HepG2 (cell line): ENCODE data around the gene ZCCHC4. TPM values are rescaled to one million over a fixed set of nuclear protein-coding genes. Genes with fewer than 3 reads are reported as not detected.

Source experiments
- ATAC-seq: fragments of 200-7000 bp; cut with Tn5 transposase; 3 replicates; pipeline ENCODE4 v1.9.1; 2020; ENCODE audit warnings: mild to moderate bottlenecking, moderate library complexity
- Bru-seq: library from RNA; stranded (reverse); fragments of 400-500 nt; gene quantifications from one replicate; lab custom pipeline; 2021; lab: Mats Ljungman, UMichigan
- BruChase-seq, 2 experiments: library from RNA; stranded (reverse); fragments of 400-500 nt; gene quantifications; one replicate each; lab custom pipeline; 2021; lab: Mats Ljungman, UMichigan
- BruUV-seq: library from RNA; stranded (reverse); fragments of 400-500 nt; replicated peaks from 2 replicates; lab custom pipeline; 2021; lab: Mats Ljungman, UMichigan
- CTCF ChIA-PET: fragments of 300-600 bp; formaldehyde crosslinking; extraction: SDS; loops from one replicate; lab custom pipeline; 2021; ENCODE audit warnings: low total read pairs, inconsistent platforms, low intra/inter-chr PET ratio; lab: Yijun Ruan, JAX
- POLR2A ChIA-PET: fragments of 350-600 bp; sonication (Branson Sonifier 250); formaldehyde crosslinking; loops from one replicate; lab custom pipeline; 2020; ENCODE audit warnings: antibody characterized with exemption, inconsistent platforms; lab: Yijun Ruan, JAX
- DNase-seq: peaks from one replicate; pipeline ENCODE4 v3.0.0-alpha.2; 2015; ENCODE audit warnings: low spot score
- FAIRE-seq: peaks from 3 replicates; lab custom pipeline; 2011; peaks lifted over from hg19 to GRCh38; lab: Jason Lieb, UNC
- H2AFZ ChIP-seq: one replicate; pipeline ENCODE4 v1.6.1; 2011; ENCODE audit warnings: low read length, inconsistent platforms
- H3K27ac ChIP-seq: fragments of 300-600 bp; 3 replicates; pipeline ENCODE4 v1.8.0; 2011; ENCODE audit warnings: mixed run types, mild to moderate bottlenecking, mixed read lengths, low read length, inconsistent platforms; ENCODE audit not compliant: insufficient read depth; ENCODE audit errors: extremely low read length
- H3K27me3 ChIP-seq, 2 experiments: fragments of 200-600 bp in 1 of 2; 2 replicates in 1 of 2; 3 replicates in 1 of 2; pipeline versions ENCODE4 v1.6.0 to v1.8.0; 2011; ENCODE audit warnings: low read length in 2 of 2, mild to moderate bottlenecking in 2 of 2, moderate library complexity in 2 of 2, inconsistent platforms in 1 of 2; ENCODE audit not compliant: insufficient read depth in 2 of 2, control insufficient read depth in 1 of 2
- H3K36me3 ChIP-seq, 2 experiments: fragments of 200-600 bp in 1 of 2; replicated peaks in 1 of 2; 2 replicates in 1 of 2; 3 replicates in 1 of 2; pipeline versions ENCODE4 v1.5.1 to v1.8.0; 2011; ENCODE audit warnings: low read length in 2 of 2, inconsistent platforms in 1 of 2; ENCODE audit not compliant: insufficient read depth in 2 of 2, control insufficient read depth in 1 of 2
- H3K4me1 ChIP-seq: 2 replicates; pipeline ENCODE4 v1.5.1; 2012; ENCODE audit warnings: low read length, inconsistent platforms; ENCODE audit not compliant: insufficient read depth
- H3K4me2 ChIP-seq: 2 replicates; pipeline ENCODE4 v1.6.0; 2011; ENCODE audit warnings: low read depth, low read length, inconsistent platforms
- H3K4me3 ChIP-seq, 3 experiments: fragments of 200-600 bp in 1 of 3; sonication (generic), shearing (Covaris generic) in 1 of 3; replicated peaks in 1 of 3; 2 replicates each; pipeline ENCODE4 v1.5.1; 2011 to 2016; ENCODE audit warnings: low read length in 3 of 3, inconsistent platforms in 2 of 3, low read depth in 2 of 3, mild to moderate bottlenecking in 2 of 3, control low read depth in 1 of 3, mixed read lengths in 1 of 3; ENCODE audit not compliant: insufficient read depth in 1 of 3
- H3K79me2 ChIP-seq: one replicate; pipeline ENCODE4 v1.6.1; 2011; ENCODE audit warnings: low read length, inconsistent platforms; ENCODE audit not compliant: insufficient read depth
- H3K9ac ChIP-seq: 2 replicates; pipeline ENCODE4 v1.6.0; 2011; ENCODE audit warnings: mild to moderate bottlenecking, low read depth, low read length, inconsistent platforms; ENCODE audit not compliant: insufficient read depth
- H3K9me3 ChIP-seq: 2 replicates; pipeline ENCODE4 v1.5.1; 2012; ENCODE audit warnings: mild to moderate bottlenecking, low read length
- H4K20me1 ChIP-seq: 2 replicates; pipeline ENCODE4 v1.6.0; 2011; ENCODE audit warnings: inconsistent platforms, mild to moderate bottlenecking, low read length, moderate library complexity; ENCODE audit not compliant: insufficient read depth
- ETV6 ChIP-seq: sonication (generic); formaldehyde crosslinking; conservative IDR thresholded peaks from 2 replicates; pipeline ENCODE4 v1.4.0; 2020; ENCODE audit warnings: missing genetic modification reagents
- FOXJ3 ChIP-seq: sonication (generic); formaldehyde crosslinking; IDR thresholded peaks from 2 replicates; pipeline ENCODE4 v1.4.0; 2020; ENCODE audit warnings: missing genetic modification reagents, mild to moderate bottlenecking, borderline replicate concordance
- HMG20B ChIP-seq: conservative IDR thresholded peaks from 2 replicates; pipeline ENCODE4 v1.6.1; 2016; ENCODE audit warnings: missing genetic modification reagents, missing compliant biosample characterization
- NCOA1 ChIP-seq: sonication (generic); formaldehyde crosslinking; IDR thresholded peaks from 2 replicates; pipeline ENCODE4 v1.9.0; 2021; ENCODE audit warnings: missing genetic modification reagents
- PTBP1 ChIP-seq: fragments of 200-400 bp; formaldehyde crosslinking; IDR thresholded peaks from 2 replicates; pipeline ENCODE4 v1.6.1; 2018; ENCODE audit warnings: low read length, low read depth; ENCODE audit not compliant: poor library complexity, severe bottlenecking
- SUZ12 ChIP-seq: fragments of 150-350 bp; IDR thresholded peaks from 2 replicates; pipeline ENCODE4 v1.6.1; 2014; ENCODE audit warnings: low read depth, low read length
- TOE1 ChIP-seq: sonication (generic); formaldehyde crosslinking; IDR thresholded peaks from 2 replicates; pipeline ENCODE4 v1.4.0; 2020; ENCODE audit warnings: mild to moderate bottlenecking, missing genetic modification reagents
- U2AF2 ChIP-seq: fragments of 200-400 bp; formaldehyde crosslinking; IDR thresholded peaks from 2 replicates; pipeline ENCODE4 v1.6.1; 2017; ENCODE audit warnings: low read depth, mild to moderate bottlenecking, low read length
- ZNF224 ChIP-seq: sonication (generic); formaldehyde crosslinking; IDR thresholded peaks from 2 replicates; pipeline ENCODE4 v1.5.0; 2020; ENCODE audit warnings: mild to moderate bottlenecking, missing genetic modification reagents
- ZNF3 ChIP-seq: IDR thresholded peaks from 2 replicates; pipeline ENCODE4 v1.7.0; 2017; ENCODE audit warnings: inconsistent platforms
- ZNF34 ChIP-seq: sonication (generic); formaldehyde crosslinking; IDR thresholded peaks from 2 replicates; pipeline ENCODE4 v1.4.0; 2020; ENCODE audit warnings: mild to moderate bottlenecking, missing genetic modification reagents, borderline replicate concordance
- ZNF484 ChIP-seq: sonication (generic); formaldehyde crosslinking; IDR thresholded peaks from 2 replicates; pipeline ENCODE4 v1.5.1; 2020; ENCODE audit warnings: mild to moderate bottlenecking, low read depth, missing genetic modification reagents, borderline replicate concordance
- ZNF878 ChIP-seq: sonication (generic); formaldehyde crosslinking; IDR thresholded peaks from 2 replicates; pipeline ENCODE4 v1.8.1; 2023; ENCODE audit warnings: mild to moderate bottlenecking, missing genetic modification reagents, moderate library complexity
- WGBS: methylation state at CpG from one replicate; pipeline ENCODE4 v1.1.6; 2017; ENCODE audit warnings: low lambda C conversion rate; 5-methylcytosine and 5-hydroxymethylcytosine counted together
- in situ Hi-C: cut with HindIII; loops from 2 replicates; pipeline ENCODE4 v1.10.0; 2017; ENCODE audit warnings: low pct_unique_long_range_greater_than_20kb; ENCODE audit not compliant: extremely low pct_ligation_motif_present
- intact Hi-C: fragments of 100-400 bp; cut with micrococcal nuclease; formaldehyde crosslinking; loops from one replicate; pipeline ENCODE4 v1.10.0; 2022; ENCODE audit not compliant: unreplicated experiment
- long read RNA-seq, 2 experiments: library from RNA in 1 of 2; library from polyadenylated mRNA in 1 of 2; stranded (forward) in 1 of 2; unstranded in 1 of 2; transcript quantifications; one replicate each; pipeline ENCODE4 v2.0.0, GENCODE V29; 2019 to 2022
- polyA minus RNA-seq, 3 experiments: library from RNA; depleted of rRNA, polyadenylated mRNA; stranded (reverse); fragments of >200 nt; gene quantifications; 2 replicates each; pipeline ENCODE4 v1.2.3, GENCODE V29; 2011; ENCODE audit warnings: low replicate concordance in 1 of 3
- polyA plus RNA-seq, 8 experiments: library from polyadenylated mRNA; depleted of rRNA in 3 of 8; stranded (reverse) in 7 of 8; unstranded in 1 of 8; fragments of >200 nt; fragmentation: Illumina TruSeq in 4 of 8; extraction: Trizol in 4 of 8; gene quantifications; 2 replicates each; pipeline versions ENCODE4 v1.2.1 to v1.2.3, GENCODE V29; 2011 to 2016; ENCODE audit warnings: low read depth in 4 of 8, missing spikeins in 1 of 8, mixed read lengths in 1 of 8; ENCODE audit not compliant: insufficient read depth in 1 of 8
- total RNA-seq, 5 experiments: library from RNA; depleted of rRNA; stranded (reverse); fragments of >200 nt; fragmentation: Illumina TruSeq; extraction: Trizol; gene quantifications; 2 replicates each; pipeline ENCODE4 v1.2.3, GENCODE V29; 2016; ENCODE audit warnings: low read depth in 1 of 5
- TF ChIP-seq, protein P1 (sequence below): sonication (generic); formaldehyde crosslinking; IDR thresholded peaks from 2 replicates; pipeline ENCODE4 v1.4.0; 2020; ENCODE audit warnings: missing genetic modification reagents, low read depth, mild to moderate bottlenecking, borderline replicate concordance

ZCCHC4 gene, protein sequence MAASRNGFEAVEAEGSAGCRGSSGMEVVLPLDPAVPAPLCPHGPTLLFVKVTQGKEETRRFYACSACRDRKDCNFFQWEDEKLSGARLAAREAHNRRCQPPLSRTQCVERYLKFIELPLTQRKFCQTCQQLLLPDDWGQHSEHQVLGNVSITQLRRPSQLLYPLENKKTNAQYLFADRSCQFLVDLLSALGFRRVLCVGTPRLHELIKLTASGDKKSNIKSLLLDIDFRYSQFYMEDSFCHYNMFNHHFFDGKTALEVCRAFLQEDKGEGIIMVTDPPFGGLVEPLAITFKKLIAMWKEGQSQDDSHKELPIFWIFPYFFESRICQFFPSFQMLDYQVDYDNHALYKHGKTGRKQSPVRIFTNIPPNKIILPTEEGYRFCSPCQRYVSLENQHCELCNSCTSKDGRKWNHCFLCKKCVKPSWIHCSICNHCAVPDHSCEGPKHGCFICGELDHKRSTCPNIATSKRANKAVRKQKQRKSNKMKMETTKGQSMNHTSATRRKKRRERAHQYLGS
- total RNA-seq (2016; rRNA removed; fragmentation: Illumina TruSeq; extraction: Trizol) (15.0 and 16.9 TPM in 2 replicates), polyA plus RNA-seq (2011; rRNA removed) (10.4 and 13.2 TPM in 2 replicates), polyA minus RNA-seq (2011; rRNA and poly(A)+ RNA removed; ENCODE audit: low replicate concordance) (8.2 and 9.8 TPM in 2 replicates), Bru-seq, nascent RNA (percentile 76 among the genes with signal in this experiment), BruChase-seq, experiment 1, labeled RNA remaining after a 6-hour chase (percentile 66 among the genes with signal in this experiment), BruChase-seq, experiment 2, labeled RNA remaining after a 2-hour chase (percentile 74 among the genes with signal in this experiment)
- 12.1 and 12.6 TPM in 2 replicates for total RNA-seq (2016; cell fraction: cytosol; rRNA removed; fragmentation: Illumina TruSeq; extraction: Trizol; ENCODE audit: low read depth)
- 14.8 and 16.4 TPM in 2 replicates for total RNA-seq (2016; cell fraction: insoluble cytoplasmic fraction; rRNA removed; fragmentation: Illumina TruSeq; extraction: Trizol)
- total RNA-seq (2016; cell fraction: membrane; rRNA removed; fragmentation: Illumina TruSeq; extraction: Trizol) = 6.9 and 9.6 TPM in 2 replicates
- 17.4 and 19.8 TPM in 2 replicates for total RNA-seq (2016; cell fraction: nucleus; rRNA removed; fragmentation: Illumina TruSeq; extraction: Trizol)
- 6.0 and 7.9 TPM in 2 replicates for polyA plus RNA-seq (2011; cell fraction: cytosol; rRNA removed)
- polyA plus RNA-seq (2011; cell fraction: nucleus; rRNA removed) = 7.9 and 11.6 TPM in 2 replicates
- 6.0 and 7.5 TPM in 2 replicates for polyA plus RNA-seq (2012)
- 0.93 and 1.2 TPM in 2 replicates for polyA plus RNA-seq (2016; cell fraction: cytosol; fragmentation: Illumina TruSeq; extraction: Trizol; ENCODE audit: low read depth)
- 13.4 and 14.0 TPM in 2 replicates for polyA plus RNA-seq (2016; cell fraction: insoluble cytoplasmic fraction; fragmentation: Illumina TruSeq; extraction: Trizol; ENCODE audit: low read depth)
- polyA plus RNA-seq (2016; cell fraction: membrane; fragmentation: Illumina TruSeq; extraction: Trizol; ENCODE audit: low read depth) = 2.5 and 2.6 TPM in 2 replicates
- polyA plus RNA-seq (2016; cell fraction: nucleus; fragmentation: Illumina TruSeq; extraction: Trizol; ENCODE audit: insufficient read depth, low read depth) = 18.4 and 20.1 TPM in 2 replicates
- 6.8 and 9.1 TPM in 2 replicates for polyA minus RNA-seq (2011; cell fraction: cytosol; rRNA and poly(A)+ RNA removed)
- 54.5 and 56.7 TPM in 2 replicates for polyA minus RNA-seq (2011; cell fraction: nucleus; rRNA and poly(A)+ RNA removed)
- long read RNA-seq, experiment 1, transcript ZCCHC4-201 (13 exons, 2,785 nt) = major isoform, 7 of 17 reads
- long read RNA-seq, experiment 1, partial matches to known transcripts = 6 of 17 reads
- long read RNA-seq, experiment 1, other reads (novel, unspliced or antisense) = 4 of 17 reads
- long read RNA-seq, experiment 2, partial matches to known transcripts = 5 of 11 reads
- long read RNA-seq, experiment 2, other reads (novel, unspliced or antisense) = 3 of 11 reads

DNA sequence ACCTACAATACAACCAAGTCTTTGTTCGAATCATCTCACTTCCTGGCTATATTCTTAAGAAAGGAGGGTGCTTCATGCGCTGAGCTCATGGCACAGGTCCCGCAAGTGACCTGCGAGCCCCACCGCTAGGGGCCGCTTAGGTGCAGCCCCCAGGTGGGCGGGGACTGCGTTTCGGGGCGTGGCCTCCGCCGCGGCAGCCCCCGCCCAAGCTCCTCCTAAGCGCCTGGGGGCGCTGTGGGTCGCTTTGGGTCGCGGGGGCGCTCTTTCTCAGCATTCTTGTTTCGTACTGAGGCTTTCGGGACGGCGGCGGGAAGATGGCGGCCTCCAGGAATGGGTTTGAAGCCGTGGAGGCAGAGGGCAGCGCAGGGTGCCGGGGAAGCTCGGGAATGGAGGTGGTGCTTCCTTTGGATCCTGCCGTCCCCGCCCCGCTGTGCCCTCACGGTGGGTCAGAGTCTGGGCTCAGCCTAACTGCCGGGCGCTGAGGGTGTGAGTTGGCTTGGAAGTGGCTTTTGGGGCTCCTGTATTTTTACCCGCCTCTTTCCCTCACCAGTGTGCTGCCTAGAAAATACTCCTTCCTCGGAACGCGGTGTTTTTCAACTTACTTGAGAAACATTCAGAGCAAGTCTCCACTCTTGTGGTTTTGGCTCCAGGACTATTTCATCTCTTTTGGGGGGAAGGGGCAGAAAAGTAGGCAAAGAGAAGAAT, at the start of gene ZCCHC4:
Gene ZCCHC4 (plus strand): TSS at position 279 of the 705 bp plus-strand sequence. CDS start 36 bp downstream, at position 315.
- Histone ChIP-seq H3K36me3 (0 out of 5 replicates have a peak, but pooled peaks cover 2 to 3% of the 10 kb centered on the region in 2 experiments), H3K9me3 (no peaks in the 10 kb centered on the region), H3K27me3 (no peaks in the 10 kb centered on the region), H3K4me3 (peak within 1 kb of the TSS; percentile 79 to 98 (median 96)), H3K79me2 (peaks cover 22% of the 10 kb centered on the region), H3K9ac (peak within 1 kb of the TSS; percentile 92), H3K4me2 (peak within 1 kb of the TSS; percentile 87), H3K27ac (peak within 1 kb of the TSS; percentile 92), H4K20me1 (no peaks in the 10 kb centered on the region), H2AFZ (peak within 1 kb of the TSS; percentile 52), H3K4me1 (peaks cover 46% of the 10 kb centered on the region)
- BruUV-seq = TSS peak; percentile 66
- DNase-seq (peak; percentile 77), FAIRE-seq (no peak), ATAC-seq (peak; percentile 93)
- intact Hi-C loops = loop anchor here (2.0 kb wide), 3 partner anchors 54 to 132 kb away; partner anchors contain the start of gene PI4K2B
- 0% methylated on average over 13 of the region's 40 CpGs for WGBS
- POLR2A ChIA-PET = interaction anchor here (0.8 to 1.9 kb wide), 11 partner anchors 9 to 153 kb away, joined by 3 to 12 read pairs (median 6); partner anchors contain the start of genes ANAPC4, PI4K2B and SEPSECS
- CTCF ChIA-PET = interaction anchor here (0.9 to 1.9 kb wide), 3 partner anchors 54 to 132 kb away, joined by 3 to 6 read pairs (median 6); no protein-coding TSS in a partner anchor
- in situ Hi-C loops = loop anchor here (5.0 kb wide), 1 partner anchor 75 kb away; no protein-coding TSS in a partner anchor
- TF ChIP-seq, protein P1, sequence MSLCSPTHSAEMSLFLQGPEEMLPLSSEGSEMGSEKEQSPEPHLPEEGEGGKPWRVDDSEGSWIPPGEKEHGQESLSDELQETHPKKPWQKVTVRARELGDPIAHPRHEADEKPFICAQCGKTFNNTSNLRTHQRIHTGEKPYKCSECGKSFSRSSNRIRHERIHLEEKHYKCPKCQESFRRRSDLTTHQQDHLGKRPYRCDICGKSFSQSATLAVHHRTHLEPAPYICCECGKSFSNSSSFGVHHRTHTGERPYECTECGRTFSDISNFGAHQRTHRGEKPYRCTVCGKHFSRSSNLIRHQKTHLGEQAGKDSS = no peak; the same call in 1 of the 2 replicates
- no peak for TF ChIP-seq NCOA1 (CRISPR knock-in tag)
- TF ChIP-seq TOE1 (CRISPR knock-in tag) = peak; percentile 66; the same call in 1 of the 2 replicates
- TF ChIP-seq ZNF224 (CRISPR knock-in tag) = no peak
- no peak; the same call in 1 of the 2 replicates for TF ChIP-seq ETV6
- peak; percentile 76; the same call in 1 of the 2 replicates for TF ChIP-seq ZNF878
- no peak for TF ChIP-seq SUZ12
- peak; percentile 65; the same call in 1 of the 2 replicates for TF ChIP-seq FOXJ3 (CRISPR knock-in tag)
- no peak; the same call in 1 of the 2 replicates for TF ChIP-seq U2AF2
- TF ChIP-seq PTBP1 = no peak
- peak; percentile 82; the same call in 1 of the 2 replicates for TF ChIP-seq ZNF34 (CRISPR knock-in tag)
- TF ChIP-seq ZNF3 (CRISPR knock-in tag) = no peak; the same call in 1 of the 2 replicates
- no peak for TF ChIP-seq ZNF484
- peak; percentile 25; the same call in 1 of the 2 replicates for TF ChIP-seq HMG20B (CRISPR knock-in tag)
